HS-27A (cell line): ENCODE results near the gene SMURF2.

Experiments
- DNase-seq: peaks from one replicate; pipeline ENCODE4 v3.0.0-alpha.2; 2012; ENCODE audit warnings: low read depth, missing footprints

SMURF2 gene

DNA sequence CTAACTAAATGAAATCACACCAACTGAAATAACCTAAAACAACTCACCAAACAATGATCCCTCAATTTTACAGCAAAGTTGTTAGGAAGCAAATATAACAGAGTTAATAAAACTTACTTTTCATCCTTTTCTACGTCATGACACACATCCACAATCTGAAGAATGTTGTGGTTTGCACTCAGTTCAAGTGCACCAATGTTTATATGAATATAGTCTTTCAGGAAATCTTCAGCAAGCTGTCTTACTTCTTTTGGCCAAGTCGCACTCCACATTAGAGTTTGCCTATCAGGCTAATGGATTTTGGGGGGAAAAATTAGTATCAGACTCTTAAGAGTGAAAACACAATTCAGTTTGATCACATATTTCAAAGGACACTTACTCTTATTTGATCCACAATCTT, 159.3 kb downstream of the SMURF2 start:
- DNase-seq = no peak

- no peak for DNase-seq
Measured at GRCh38 chr17:64502021-64502420, 160.1 kb downstream of the SMURF2 start.

- no peak for DNase-seq
Measured at GRCh38 chr17:64500862-64501765, 161.0 kb downstream of the SMURF2 start.

DNA sequence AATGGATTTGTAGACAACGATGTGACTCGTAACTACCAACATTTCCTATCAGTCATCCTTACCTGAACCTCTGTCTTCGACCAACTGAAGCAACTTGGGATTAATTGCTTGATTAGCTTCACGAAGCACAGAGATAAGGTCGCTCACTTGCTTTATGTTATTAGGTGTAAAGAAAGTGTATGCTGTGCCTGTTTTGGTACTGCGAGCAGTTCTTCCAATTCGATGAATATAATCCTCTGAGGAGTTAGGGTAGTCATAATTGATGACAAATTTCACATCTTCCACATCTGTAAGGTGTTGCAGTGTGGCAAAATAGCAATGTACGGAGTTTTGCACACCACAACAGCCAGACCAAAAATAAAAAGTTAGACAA, 161.6 kb downstream of the SMURF2 start:
- no peak for DNase-seq

- DNase-seq = no peak
Measured at GRCh38 chr17:64499805-64500486, 162.2 kb downstream of the SMURF2 start.

DNA sequence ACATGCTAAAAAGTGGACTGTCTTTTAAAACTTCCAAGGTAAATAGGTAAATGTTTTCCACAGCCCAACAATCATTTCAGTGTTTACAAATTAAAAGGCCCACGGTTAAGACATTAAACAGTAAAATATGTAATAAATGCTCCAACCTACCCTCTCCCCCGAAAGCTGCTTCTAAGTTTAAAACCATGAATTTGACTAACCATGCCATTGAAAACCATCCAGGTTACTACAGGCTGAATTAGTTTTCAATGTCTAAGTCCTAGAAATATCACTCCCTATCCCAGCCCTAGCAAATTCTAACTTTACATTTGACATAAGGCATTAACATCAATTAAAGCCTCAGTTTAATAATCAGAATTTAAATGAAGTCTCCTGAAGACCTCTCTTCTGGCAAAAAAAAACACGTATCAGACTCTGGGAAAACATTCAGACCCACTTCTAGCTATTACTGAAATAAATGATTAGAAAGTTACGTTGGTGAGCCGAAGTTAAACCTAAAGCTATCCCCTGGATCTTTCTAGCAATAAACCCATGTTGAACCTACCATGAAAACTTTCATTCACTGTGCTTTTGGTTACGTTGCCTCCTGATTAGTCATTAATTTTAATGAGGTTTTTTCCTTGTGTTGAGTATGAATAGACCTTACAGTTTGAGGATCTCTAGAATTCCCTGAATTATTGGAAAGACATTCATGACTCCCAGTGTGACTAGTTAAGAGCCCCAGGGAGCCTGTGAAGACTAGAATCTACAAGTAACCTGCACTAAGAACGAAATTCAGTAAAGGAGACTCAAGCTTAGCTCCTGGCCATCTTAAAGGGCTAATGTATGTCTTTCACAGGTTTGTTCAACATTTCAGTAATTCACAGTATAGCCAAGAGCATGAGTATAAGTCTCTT, 163.6 kb downstream of the SMURF2 start:
- DNase-seq = no peak

- no peak for DNase-seq
Measured at GRCh38 chr17:64497565-64498035, 164.5 kb downstream of the SMURF2 start.

DNA sequence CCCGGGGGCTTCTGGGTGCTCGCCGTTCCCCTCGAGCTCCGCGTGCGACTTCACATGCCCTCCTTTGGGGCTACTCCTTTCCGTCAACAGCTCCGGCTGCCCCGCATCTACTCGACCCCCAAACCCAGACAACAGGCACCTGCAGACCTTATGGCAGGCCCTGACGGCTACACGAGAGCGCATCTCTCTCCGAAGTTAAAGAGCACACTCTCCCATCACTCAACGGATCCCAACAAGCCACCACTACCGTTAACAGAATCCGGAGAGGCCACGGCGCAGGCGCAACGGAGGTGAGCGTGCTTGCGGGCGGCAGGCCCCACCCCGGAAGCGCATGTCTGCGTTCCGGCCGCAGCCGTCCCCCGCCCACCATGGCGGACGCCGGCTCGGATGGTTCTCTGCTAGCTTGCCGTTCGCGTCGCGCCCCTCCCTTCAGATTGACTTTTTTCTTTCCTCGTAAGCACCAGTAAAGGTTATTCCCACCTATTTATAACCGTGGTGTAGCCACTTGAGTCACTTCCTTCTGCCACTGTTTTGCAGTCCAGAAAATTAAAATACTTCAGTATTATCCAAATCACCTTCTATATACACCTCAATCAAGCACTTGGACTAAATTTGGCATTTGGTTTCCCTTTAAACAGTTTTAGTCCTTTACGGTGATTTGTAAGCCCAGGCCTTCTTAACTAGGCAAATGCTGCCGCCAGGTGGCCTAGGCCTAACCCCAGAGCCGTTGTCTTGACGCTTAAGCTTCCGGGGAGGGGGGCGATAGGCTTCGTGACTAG, 165.1 kb downstream of the SMURF2 start, which contains the start of gene POLG2:
TSS of gene POLG2 (minus strand) at position 269 of the 779 bp plus-strand sequence. CDS start at position 183, 86 bp downstream.
- DNase-seq = no peak

DNA sequence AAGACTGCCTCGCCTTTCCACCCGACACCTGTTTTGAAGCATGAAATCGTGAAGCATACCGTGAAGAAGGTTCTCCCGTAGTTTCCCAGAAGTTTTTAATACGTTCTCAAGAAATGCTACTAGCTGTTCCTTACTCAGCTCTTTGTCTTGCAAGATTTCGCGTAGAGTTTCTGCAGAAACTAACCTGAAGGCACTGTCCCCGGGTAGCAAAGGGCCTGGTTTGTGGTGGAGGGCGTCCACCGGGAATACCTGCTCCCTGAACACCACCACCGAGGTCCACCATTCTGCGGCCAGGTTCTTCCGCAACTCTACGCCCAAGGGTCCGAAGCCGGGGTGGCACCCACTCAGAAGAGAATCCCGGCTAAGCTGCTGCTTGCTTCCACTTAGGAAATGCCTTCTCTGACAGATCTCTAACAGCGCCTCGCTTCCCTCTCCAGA, 165.7 kb downstream of the SMURF2 start:
- DNase-seq = no peak
